GM19025 (cell line): ENCODE data around the gene ANKRD11.

Source experiments
- ATAC-seq: cut with Tn5 transposase; IDR thresholded peaks from one replicate; pipeline ENCODE4 v1.9.1; 2021; ENCODE audit warnings: mild to moderate bottlenecking, low read depth, moderate library complexity; ENCODE audit not compliant: unreplicated experiment

The ANKRD11 gene

DNA sequence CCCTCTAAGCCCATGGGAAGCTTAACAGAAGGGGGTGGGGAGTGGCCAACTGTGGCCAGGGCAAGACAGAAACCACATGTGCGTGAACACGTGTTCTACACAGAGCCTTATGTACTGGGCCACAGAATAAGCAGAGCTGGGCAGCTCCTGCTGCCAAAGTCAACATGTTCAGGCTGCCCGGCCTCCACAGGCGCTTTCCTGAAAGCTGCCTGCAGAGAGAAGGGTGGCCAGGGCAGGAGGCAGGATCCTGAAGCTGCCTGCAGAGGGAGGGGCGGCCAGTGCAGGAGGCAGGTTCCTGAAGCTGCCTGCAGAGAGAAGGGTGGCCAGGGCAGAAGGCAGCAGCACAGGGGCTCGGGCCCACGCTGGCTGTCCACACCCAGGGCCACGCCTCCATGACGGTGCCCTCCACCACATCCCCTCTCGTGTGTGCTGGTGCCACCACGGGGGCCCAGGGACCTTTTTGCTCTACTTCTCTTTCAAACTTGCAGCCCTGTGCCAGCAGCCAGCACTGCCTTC, 79.5 kb downstream of the ANKRD11 start:
- ATAC-seq = no peak

DNA sequence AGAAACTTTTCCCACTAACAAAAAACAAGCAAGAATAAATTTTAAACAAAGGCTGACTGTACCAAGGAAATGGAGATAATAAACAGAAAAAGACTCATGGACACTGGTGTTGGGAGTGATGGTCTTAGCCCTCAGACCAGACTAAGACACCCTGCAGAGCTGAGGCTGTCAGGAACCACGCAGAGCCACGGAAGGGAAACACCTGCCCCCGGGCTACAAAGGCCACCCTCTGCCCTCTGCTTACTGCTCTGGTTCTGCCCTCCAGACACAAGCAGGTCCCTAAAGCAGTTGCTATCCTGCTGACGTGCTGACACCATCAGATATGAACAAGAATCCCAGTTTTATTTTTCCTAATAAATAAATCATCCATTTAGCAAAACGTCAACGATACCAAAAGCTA, 80.0 kb downstream of the ANKRD11 start:
- no peak for ATAC-seq

GRCh38 chr16:89409161-89409711, 81.1 kb downstream of the ANKRD11 start:
- ATAC-seq = no peak

DNA sequence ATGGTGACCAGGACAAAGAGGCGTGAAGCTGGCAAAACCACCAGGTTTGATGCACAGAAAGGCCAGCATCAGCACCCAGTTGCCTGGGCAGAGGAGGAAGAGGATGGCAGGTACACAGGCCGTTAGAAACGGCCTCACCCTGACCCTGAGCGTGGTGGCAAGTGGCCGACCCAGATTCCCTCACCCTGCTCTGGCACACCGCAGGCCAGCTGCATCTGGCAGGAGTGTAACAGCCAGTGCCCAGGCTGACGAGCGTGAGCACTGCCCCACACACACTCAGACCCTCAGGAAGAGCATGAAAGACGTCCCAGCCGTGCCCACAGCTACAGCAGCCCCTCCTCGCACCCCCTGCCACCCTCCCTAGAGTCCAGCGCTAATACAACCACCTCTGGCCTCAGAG, 82.0 kb downstream of the ANKRD11 start:
- no peak for ATAC-seq

DNA sequence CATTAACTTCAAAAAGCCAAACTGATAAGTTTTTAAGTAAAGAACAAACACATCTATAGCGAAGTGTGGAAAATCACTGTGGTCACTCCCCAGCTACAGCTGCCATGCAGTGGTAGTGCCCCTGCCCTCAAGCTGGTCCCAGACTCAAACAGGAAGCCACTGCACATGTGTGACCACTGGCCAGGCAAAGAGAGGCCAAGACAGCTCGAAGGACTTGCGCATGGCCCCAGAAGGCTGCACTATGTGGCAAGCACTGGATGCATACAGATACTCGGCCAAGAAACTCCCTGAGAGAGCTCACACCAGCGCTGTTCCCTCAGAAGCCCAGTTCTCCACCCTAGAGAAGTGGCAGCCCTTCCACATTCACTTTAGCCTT, 82.4 kb downstream of the ANKRD11 start:
- ATAC-seq = no peak

- no peak for ATAC-seq
Measured at GRCh38 chr16:89407282-89407924, 83.0 kb downstream of the ANKRD11 start.

DNA sequence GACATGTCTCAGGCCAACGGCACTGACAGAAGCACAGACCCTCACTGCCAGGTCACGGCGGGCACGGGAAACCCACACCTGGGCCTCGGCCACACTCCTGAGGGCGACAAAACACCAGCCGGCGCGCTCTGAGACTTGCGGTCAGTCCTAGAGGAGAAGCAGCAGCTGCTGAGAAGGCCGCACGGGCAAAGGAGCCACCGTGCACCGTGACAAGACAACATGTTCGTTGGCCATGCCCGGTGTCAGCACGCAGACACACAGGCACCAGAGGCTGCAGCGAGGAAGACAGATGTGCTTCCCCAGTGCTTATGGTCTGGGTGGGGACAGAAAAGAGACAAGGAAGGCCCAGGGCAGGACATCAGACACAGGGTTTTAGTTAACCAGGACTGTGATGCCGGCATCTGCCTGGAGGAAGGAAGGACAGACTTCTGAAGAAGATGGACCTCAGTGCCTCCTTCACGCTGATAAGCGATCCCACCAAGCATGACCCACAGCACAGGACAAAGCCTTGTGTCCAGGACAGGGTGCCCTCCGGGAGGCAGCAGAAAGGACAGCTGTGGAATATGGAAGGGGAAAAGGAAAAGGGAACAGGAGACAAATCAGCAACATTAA, 84.0 kb downstream of the ANKRD11 start:
- ATAC-seq = no peak

DNA sequence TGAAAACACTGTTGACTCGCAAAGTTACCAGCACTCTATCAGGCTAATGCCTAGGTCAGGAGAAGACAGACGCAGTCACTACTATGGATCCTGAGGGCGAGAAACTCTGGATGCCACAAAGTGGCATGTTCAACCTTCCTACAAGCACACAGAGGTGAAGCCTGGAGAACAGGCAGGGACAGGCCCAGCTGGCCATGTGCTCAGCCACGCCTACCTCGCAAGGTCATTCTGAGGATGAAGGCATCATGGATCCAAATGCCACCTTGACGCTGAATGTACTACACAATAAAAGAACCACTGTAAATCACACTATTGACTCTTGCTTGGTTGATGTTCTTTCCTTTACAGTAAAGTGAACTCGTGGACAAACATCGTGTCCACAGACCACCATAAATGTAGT, 85.8 kb downstream of the ANKRD11 start:
- ATAC-seq = no peak

GRCh38 chr16:89402962-89403361, 87.4 kb downstream of the ANKRD11 start:
- no peak for ATAC-seq

DNA sequence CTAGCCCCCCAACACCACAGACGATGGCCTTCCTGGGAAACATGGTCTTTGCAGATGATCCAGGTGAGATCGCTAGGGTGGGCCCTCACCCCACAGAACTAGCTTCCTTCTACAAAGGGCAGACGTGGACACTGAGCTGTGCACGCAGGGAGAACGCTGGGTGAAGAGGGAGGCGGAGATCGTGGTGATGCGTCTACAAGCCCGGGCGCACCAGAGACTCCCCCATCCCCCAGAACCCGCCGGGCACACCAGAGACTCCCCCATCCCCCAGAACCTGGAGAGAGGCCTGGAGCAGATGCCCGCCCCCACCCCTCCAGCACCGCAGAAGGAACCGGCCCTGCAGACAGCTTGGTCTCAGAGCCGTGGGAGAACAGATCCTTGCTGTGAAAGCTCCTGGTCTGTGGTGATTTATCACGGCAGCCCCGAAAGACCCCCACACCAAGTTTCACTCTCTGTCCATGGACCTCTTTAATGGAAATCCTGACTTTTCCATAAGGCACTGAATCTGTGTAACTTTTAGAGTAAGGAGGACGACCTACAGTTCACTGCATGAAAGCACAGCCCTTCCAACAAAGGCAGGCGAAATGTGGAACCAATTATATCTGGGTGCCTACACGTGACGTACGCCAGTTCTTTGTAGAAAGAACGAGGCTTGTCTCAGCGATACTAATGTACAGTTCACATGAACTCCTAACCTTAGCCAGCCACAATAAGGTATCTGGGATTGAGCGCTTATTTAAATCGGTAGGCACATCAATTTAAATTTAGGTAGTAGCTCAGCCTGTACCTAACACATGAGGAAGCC, 88.5 kb downstream of the ANKRD11 start:
- no peak for ATAC-seq

- no peak for ATAC-seq
Measured at GRCh38 chr16:89401205-89401604, 89.2 kb downstream of the ANKRD11 start.

GRCh38 chr16:89400740-89401139, 89.6 kb downstream of the ANKRD11 start:
- no peak for ATAC-seq

DNA sequence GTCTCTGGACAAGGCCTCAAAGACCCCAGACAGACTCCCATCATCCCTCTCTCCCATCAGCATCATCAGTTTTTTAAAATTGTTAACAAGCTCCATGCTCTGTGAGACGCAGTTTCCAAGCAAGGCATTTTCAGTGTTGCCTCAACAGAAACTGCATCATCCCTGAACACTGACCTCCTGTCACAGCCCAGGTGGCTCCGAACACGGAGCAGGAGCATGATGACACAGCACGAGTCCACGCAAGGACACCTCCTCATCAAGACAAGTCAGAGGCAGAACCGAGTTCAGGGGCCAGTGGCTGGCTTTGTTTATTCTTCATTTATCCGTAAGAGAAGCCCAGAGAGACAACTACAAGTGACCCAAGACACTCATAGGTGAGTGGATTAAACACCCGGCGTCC, 91.4 kb downstream of the ANKRD11 start:
- ATAC-seq = no peak

DNA sequence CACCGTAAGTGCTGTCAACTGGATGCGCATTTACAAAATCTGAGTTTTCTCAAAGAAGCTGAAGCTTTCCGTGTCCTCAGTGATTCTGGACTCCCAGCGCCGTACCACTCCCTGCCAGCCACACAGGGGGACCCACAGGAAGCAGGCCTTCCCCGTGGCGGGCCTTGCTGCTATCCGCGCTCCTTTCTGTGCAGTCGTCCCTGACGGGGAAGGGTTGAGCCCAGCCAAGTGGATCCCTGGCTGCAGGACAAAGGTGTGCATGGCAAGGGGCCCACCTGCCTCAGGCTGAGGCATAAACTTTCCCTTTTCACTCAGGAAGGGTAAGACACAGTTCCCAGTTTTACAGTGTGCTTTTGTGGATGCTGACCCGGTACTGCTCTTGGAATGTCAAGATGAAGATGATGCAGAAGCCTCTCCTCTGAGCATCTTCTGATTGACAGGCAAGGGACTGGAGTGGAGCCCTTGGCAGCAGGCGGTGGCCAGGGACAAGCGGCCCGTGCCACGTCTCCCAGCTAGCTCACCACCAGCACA, 93.0 kb downstream of the ANKRD11 start:
- ATAC-seq = no peak

DNA sequence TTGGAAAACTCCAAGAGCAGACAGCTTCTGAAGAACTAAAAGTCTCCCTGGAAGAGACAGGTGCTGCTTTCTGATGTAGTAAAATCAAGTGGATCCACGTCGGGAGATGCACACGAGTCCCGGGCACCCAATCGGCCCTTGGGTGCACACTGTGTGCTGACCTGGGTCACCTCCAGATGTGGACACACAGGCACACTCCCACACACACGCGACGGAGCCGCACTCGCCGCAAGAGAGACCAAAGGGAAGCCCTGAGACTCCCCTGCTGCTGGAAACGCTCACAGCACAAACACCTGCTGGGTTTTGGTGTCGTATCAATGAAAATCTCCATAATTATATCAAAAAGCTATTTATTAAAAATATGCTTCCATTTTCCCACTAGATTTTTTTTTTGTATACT, 94.2 kb downstream of the ANKRD11 start:
- ATAC-seq = no peak

- no peak for ATAC-seq
Measured at GRCh38 chr16:89395150-89396142, 94.9 kb downstream of the ANKRD11 start.

DNA sequence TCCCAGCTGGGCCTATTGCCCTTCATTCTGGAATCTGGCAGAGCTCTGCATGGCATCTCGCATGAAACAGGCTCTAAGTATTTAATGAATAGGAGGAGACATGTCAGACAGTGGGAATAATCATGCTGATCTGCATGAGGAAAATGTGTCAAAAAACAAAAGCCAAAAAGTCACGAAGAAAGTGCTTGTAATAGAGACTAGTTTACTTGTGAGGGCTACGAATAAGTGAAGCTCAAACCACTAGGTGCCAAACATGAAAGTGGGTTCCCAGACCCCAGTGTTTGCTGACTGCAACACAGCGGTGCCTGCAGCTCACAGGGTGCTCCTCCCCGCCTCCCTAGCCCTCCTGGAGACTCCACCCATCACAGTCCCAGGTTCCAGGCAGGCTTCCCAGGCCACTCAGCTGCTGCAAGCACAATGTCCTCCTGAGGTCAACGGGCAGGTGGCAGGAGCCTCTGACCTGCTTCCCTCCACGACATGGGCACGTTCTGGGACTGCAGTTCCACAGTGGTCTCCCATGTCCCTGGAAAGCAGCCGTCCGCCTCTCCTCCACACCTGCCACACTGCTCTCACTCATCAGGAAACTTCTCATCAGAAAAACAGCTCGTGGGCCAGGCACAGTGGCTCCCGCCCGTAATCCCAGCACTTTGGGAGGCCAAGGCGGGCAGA, 96.5 kb downstream of the ANKRD11 start:
- no peak for ATAC-seq

DNA sequence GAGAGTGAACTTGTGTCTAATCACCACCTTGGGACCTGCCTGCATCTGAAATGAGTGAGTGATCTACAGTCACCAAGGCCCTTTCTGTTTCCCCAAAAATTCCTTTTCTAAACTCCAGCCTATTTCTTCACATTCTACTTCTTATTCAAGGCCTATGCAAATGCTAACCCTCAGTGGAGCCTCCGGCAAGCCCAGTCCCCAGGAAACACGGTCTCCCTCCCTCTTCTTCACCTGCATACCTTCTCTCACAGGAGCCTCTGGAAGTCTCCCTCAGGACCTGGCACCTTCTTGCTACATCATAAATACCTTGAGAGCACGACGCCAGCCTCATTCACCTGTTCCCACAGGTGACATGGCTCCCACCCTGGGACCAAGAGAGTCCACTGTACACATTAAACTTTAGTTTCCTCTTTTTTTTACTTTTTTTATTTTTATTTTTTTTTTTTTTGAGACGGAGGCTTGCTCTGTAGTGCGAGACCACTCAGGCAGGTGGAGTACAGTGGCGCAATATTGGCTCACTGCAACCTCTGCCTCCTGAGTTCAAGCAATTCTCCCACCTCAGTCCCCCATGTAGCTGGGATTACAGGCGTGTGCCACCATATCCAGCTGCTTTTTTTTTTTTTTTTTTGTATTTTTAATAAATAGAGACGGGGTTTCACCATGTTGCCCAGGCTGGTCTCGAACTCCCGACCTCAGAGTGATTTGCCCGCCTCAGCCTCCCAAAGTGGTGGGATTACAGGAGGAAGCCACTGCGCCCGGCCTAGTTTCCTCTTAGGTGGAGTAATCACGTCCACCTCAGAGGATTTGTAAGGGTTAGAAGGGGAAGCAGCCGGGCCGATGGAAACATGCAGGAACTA, 97.3 kb downstream of the ANKRD11 start:
- ATAC-seq = no peak
